Transverse colon (tissue), 4 donors: ENCODE data around the gene LRR1.

Source experiments
- EP300 ChIP-seq: sonication (generic); formaldehyde crosslinking; IDR thresholded peaks from one replicate; pipeline ENCODE4 v1.6.1; 2017; ENCODE audit warnings: antibody characterized with exemption, low read depth
- POLR2A ChIP-seq: fragments of 450-650 bp; IDR thresholded peaks from one replicate; pipeline ENCODE4 v1.6.1; 2016; ENCODE audit warnings: antibody characterized with exemption, mild to moderate bottlenecking, moderate library complexity
- POLR2AphosphoS5 ChIP-seq, 3 donors: sonication (generic); formaldehyde crosslinking; IDR thresholded peaks; one replicate each; pipeline ENCODE4 v1.6.1; 2016; ENCODE audit warnings: antibody characterized with exemption in 3 of 3
- TF ChIP-seq, protein P1 (sequence below), 5 experiments: fragments of 200-600 bp in 3 of 5; fragments of 450-650 bp in 2 of 5; sonication (generic) in 3 of 5; IDR thresholded peaks; 1 replicate in 2 of 5; 2 replicates in 3 of 5; pipeline ENCODE4 v1.5.1; 2016 to 2017; ENCODE audit warnings: antibody characterized with exemption in 5 of 5, inconsistent platforms in 3 of 5, mild to moderate bottlenecking in 2 of 5, moderate library complexity in 1 of 5

DNA sequence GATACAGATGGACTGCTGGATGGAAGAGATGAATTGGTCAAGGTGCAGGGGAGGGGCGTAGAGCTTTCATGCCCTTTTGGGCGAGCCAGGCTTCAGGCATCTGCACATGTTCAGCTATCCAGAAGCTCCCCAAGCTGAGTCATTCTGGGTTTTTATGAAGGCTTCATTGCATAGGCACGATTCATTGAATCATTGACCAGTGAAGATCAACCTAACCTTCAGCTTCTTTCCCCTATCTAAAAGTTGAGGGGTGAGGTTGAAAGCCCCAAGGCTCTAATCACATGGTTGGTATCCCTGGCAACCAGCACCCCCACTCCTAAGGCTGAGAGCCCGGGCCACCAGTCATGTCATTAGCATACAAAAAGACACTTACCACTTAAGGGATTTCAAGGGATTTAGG, 48.9 kb upstream of the LRR1 start:
- TF ChIP-seq POLR2A = no peak
- TF ChIP-seq, protein P1, sequence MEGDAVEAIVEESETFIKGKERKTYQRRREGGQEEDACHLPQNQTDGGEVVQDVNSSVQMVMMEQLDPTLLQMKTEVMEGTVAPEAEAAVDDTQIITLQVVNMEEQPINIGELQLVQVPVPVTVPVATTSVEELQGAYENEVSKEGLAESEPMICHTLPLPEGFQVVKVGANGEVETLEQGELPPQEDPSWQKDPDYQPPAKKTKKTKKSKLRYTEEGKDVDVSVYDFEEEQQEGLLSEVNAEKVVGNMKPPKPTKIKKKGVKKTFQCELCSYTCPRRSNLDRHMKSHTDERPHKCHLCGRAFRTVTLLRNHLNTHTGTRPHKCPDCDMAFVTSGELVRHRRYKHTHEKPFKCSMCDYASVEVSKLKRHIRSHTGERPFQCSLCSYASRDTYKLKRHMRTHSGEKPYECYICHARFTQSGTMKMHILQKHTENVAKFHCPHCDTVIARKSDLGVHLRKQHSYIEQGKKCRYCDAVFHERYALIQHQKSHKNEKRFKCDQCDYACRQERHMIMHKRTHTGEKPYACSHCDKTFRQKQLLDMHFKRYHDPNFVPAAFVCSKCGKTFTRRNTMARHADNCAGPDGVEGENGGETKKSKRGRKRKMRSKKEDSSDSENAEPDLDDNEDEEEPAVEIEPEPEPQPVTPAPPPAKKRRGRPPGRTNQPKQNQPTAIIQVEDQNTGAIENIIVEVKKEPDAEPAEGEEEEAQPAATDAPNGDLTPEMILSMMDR (IDR thresholded peaks at IDR 0.05) = no peak
- TF ChIP-seq POLR2AphosphoS5 (IDR thresholded peaks at IDR 0.05) = no peak
- no peak for TF ChIP-seq EP300
